Globus pallidus (tissue), 1 donor: ENCODE data around the gene IDS.
A peak's percentile ranks its signal among the peaks of the same experiment; 100 is the strongest.
"Not testable (repeated sequence)": the region's sequence is repeated elsewhere in the genome, so short reads cannot be mapped to it uniquely, and the experiment has no call there.

Source experiments
- DNase-seq: peaks from one replicate; pipeline ENCODE4 v3.0.0-alpha.2; 2015; ENCODE audit warnings: low spot score

The IDS gene, protein sequence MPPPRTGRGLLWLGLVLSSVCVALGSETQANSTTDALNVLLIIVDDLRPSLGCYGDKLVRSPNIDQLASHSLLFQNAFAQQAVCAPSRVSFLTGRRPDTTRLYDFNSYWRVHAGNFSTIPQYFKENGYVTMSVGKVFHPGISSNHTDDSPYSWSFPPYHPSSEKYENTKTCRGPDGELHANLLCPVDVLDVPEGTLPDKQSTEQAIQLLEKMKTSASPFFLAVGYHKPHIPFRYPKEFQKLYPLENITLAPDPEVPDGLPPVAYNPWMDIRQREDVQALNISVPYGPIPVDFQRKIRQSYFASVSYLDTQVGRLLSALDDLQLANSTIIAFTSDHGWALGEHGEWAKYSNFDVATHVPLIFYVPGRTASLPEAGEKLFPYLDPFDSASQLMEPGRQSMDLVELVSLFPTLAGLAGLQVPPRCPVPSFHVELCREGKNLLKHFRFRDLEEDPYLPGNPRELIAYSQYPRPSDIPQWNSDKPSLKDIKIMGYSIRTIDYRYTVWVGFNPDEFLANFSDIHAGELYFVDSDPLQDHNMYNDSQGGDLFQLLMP

GRCh38 chrX:149504915-149505651 lies at the start of gene IDS:
TSS of gene IDS (minus strand) at chrX:149505306. CDS start at chrX:149505137, 169 bp downstream.
- peak; percentile 84 for DNase-seq

GRCh38 chrX:149551939-149552248 lies 46.8 kb upstream of the IDS start:
- not testable (repeated sequence) for DNase-seq

DNA sequence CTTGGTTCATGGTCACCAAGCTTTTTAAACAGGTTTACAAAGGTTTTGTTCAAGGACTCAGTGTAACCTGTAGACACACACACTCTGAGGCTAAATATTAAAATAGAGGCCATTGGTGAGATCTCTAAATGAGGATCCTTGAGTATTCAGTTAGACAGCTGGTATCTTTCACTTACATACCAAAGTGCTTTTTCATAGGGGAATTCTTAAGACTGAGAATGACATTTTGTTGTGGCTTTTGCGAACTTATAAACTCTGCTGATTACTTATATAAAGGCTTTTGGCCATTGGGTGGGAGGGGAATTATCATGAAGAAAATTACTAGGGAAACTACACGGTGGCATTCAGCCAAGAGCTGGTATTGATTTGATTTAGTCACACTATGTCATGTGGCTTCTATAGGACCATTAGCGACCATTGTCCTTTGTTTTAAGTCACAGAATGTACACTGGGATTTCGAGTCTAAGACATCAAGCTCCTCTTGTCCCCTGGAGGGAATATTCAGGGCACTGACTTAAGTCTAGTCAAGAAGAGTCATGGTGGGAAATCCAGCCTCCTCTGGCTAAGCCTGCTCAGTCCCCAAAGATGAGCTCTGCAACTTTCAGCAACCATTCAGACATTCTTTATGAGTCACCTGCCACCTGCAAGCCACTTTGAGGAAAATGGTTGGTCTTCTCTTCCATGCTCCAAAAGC lies 46.3 kb upstream of the IDS start:
- DNase-seq, result not testable (repeated sequence)

DNA sequence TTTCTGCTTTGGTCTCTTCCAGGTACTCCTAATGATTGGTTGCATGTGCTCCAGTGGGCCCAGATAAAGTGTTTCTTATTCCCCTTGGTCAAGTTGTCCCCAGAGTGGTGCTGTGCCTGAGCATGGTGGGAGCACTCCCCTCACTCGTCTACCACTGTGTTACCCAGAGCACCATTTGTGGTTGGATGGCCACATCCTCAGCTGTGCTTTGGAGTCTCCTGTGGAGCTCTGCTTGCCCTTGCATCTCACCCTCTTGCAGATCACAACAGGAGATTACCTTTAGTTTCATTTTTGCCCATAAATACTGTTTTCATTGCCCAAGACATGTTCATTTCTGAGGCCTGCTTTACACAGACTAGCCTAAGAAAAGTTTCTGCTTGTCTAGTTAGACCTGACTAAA lies 45.3 kb upstream of the IDS start:
- DNase-seq, result not testable (repeated sequence)

DNA sequence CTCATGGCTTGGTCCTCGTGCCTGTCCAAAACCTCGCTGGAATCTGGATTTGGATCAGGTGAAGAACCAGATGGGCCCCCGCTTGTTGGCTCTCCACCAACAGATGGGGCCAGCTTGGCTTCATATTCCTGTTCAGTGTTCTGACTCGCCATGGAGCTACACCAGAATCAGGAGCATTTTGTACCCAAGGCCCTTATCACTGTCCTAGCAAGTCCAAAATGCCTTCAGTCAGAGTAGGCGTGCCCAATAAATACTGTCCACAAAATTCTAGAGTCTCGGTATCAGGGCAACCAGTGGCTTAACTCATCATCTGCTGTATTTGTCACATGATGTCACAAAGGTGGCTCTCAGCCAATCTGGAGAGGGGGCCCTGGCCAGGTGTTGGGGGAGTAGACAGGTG lies 44.6 kb upstream of the IDS start, which contains the start of gene HSFX3:
TSS of gene HSFX3 (minus strand) at position 224 of the 400 bp plus-strand sequence. CDS start at position 152, 72 bp downstream.
- DNase-seq, result not testable (repeated sequence)

- DNase-seq, result not testable (repeated sequence)
Observed at GRCh38 chrX:149547782-149548181, 42.7 kb upstream of the IDS start.

DNA sequence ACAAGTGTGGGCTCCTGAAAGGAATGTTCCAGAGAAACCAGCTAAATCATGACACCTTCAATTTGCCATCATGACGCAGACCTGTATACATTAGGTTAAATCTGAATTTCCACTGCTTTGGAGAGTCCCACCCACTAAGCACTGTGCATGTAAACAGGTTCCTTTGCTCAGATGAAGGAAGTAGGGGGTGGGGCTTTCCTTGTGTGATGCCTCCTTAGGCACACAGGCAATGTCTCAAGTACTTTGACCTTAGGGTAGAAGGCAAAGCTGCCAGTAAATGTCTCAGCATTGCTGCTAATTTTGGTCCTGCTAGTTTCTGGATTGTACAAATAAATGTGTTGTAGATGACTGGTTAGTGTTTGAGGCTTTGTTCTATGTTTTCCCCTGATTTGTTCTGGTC lies 41.9 kb upstream of the IDS start:
- not testable (repeated sequence) for DNase-seq

GRCh38 chrX:149545545-149546543 lies 40.7 kb upstream of the IDS start:
- DNase-seq, result not testable (repeated sequence)

DNA sequence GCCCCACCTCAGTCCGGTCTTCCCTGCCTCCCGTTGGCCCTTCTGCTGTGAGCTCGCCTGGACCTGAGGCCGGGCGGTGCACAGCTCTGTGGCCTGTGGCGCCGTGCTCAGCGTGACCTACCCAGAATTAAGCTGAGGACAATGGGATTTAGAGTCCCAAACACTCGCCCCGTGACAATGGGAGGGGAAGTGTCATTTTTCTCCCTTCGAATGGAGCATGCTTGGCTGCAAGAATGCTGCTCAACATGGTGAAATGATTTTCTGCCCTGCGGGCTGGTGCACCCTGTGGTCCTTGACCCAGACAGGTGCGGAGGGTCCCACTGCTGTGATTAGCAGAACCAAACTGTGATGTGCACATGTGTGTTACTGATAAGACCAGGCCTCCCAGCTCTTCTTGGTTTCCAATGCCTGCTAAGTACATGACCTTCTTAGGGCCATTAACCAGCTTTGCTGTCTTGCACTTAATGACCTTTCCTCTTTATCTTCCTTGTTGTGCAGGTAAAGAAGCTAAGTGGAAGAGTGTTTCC lies 36.5 kb upstream of the IDS start:
- DNase-seq, result no peak

DNA sequence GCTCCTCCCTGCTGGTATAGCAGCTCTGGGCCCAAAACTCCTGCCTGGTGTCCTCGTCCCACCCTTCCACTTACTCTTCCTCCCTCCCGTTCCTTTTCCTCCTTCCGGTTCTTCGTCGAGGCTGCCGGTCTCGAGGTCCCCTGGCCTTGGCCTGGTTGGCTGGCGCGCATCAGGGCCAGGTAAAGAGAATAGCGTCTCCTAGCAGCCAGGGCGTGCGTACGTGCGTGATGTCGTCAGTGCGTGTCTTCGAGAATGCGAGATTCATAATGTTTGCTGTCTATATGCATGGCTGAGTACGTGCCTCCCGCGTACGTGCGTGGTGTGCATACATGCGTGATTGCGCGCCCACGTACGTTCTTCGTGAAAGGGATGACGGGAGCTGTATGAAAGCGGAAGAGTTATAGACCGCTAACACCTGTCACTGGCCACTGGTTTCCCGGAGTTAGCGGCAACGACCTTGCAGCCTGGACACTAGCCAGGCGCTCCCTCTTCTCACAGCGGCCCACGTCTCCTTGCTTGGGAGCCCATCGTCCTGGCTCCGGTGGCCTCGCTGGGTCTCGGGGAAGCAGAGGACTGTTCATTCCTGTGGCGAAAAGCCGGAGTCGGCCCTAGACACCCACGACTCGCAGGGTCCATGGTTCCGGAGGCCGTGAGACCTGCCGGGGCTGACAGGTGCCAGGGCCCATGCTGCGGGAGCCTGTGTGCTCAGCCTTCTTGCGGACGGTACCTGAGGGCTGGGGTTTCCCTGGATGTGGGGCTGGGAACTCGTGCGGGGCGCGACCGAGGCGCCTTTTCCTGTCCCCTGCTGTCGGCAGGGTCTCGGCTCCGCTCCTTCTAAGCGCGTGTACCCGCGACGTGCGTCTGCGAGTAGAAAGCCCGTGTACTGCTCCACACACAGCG lies 35.8 kb upstream of the IDS start, which contains the start of gene EOLA1:
TSS of gene EOLA1 (plus strand) at position 392 of the 900 bp plus-strand sequence. CDS start 4,619 bp downstream, outside the sequence.
- DNase-seq, result peak; percentile 75

DNA sequence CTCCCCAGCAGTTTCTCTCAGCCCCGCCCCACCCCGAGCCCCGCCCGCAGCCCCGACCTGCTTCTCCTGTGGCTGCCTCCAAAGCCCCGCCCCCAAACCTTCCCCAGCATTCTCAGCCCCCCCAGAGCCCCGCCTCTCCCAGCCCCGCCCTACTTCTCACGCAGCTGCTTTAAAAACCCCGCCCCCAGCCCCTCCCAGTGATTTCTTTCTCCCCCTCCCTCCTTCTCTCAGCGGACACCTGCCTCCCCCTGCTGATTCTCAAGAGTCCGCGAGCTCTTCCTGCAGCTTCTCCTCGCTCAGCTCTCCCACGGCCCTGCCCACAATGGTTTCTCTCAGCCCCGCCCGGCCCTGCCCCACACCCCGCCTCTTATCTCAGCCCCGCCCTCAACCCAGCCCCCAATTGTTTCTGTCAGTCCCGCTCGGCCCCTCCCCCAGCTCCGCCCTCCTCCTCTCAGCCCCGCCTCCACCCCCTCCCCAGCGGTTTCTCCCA lies 35.1 kb upstream of the IDS start:
- peak; percentile 93 for DNase-seq

DNA sequence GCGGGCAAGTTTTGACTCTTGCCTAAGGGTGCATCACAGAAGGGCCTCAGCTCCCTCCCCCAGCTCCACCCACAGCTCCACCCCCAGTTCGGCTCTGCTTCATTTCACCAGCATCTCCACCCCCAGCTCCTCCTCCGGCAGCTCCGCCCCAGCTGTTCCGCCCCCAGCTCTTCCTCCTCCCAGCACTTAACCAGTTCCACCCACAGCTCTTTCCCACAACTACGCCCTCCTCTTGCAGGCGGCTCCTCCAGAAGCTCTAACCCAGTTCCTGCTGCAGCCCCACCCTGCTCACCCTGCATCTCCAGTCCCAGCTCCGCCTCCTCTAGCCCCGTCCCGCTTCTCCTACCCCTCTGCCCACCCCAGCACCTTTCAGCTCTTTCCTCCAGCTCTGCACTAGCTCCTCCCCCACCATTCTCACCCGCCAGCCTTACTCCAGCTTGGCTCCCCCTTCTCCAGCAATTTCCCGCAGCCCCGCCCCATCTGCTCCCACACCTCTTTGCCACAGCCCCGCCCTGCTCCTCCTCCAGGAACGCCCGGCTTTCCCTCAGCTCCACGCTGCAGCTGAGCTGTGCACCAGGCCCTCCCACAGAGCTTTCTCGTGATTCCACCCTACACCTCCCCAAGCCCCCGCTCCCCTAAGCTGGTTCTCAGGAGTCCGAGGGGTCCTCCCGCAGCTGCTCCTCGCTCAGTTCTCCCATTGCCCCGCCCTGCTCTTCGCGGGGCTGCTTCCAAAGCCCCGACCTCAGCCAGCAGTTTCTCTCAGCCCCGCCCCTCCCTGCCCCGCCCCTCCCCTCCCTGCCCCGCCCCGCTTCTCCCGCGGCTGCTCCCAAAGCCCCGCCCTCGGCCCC lies 34.4 kb upstream of the IDS start:
- peak; percentile 90 for DNase-seq

GRCh38 chrX:149537474-149537873 lies 32.4 kb upstream of the IDS start:
- not testable (repeated sequence) for DNase-seq

- not testable (repeated sequence) for DNase-seq
Observed at GRCh38 chrX:149534926-149535602, 30.0 kb upstream of the IDS start.

DNA sequence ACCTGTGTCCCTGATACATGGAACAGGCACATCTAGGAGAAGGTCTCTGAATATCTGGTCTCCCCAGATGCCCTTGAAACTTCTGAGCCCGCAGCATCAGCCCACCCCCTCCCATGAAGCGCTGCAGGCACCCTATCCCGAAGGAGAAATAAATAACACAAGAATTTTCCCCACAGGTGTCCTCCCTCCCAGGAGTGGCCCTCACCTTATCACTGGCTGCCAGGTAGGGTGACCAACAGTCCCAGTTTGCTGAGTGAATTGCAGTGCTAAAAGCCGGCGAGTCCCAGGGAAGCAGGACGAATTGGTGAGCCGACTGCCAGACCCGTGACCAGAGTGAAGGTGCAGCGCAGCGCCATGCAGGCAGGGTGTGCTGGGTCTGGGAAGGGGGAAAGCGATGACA lies 28.9 kb upstream of the IDS start:
- DNase-seq, result not testable (repeated sequence)

GRCh38 chrX:149532868-149533267 lies 27.8 kb upstream of the IDS start:
- DNase-seq, result not testable (repeated sequence)

- DNase-seq, result no peak
Observed at GRCh38 chrX:149531599-149531998, 26.5 kb upstream of the IDS start.

DNA sequence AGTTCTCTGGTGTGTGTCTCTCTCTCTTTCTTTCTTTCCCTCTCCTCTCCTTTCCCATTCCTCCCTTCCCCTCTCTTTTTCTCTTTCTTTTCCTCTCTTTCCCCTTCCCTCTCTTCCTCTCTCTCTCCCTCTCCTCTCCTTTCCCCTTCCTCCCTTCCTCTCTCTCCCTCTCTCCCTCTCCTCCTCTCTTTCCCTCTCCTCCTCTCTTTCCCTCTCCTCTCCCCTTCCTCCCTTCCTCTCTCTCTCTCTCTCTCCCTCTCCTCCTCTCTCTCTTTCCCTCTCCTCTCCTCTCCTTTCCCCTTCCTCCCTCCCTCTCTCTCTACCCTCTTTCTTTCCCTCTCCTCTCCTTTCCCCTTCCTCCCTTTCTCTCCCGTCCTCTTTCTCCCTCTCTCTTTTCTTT lies 23.3 kb upstream of the IDS start:
- no peak for DNase-seq
